Muscle of arm (tissue), 12 donors: ENCODE measurements around the gene ARHGAP10. TPM values are rescaled to one million over a fixed set of nuclear protein-coding genes. Genes with fewer than 3 reads are reported as not detected.
"Not testable (repeated sequence)": the region's sequence is repeated elsewhere in the genome, so short reads cannot be mapped to it uniquely, and the experiment has no call there.

Source experiments
- DNase-seq: peaks from one replicate; pipeline ENCODE4 v3.0.0-alpha.2; 2013
- polyA plus RNA-seq, 12 donors: library from polyadenylated mRNA; unstranded; fragments of 120-200 nt; gene quantifications; one replicate each; pipeline ENCODE4 v1.2.1, GENCODE V29; 2013; ENCODE audit not compliant: insufficient read length in 12 of 12

Gene ARHGAP10
- polyA plus RNA-seq, 12 donors: 19.8 to 38.9 (median 34.9) TPM; not detected in 1

GRCh38 chr4:147984778-147985138, 252.9 kb downstream of the ARHGAP10 start:
- DNase-seq: no peak

DNA sequence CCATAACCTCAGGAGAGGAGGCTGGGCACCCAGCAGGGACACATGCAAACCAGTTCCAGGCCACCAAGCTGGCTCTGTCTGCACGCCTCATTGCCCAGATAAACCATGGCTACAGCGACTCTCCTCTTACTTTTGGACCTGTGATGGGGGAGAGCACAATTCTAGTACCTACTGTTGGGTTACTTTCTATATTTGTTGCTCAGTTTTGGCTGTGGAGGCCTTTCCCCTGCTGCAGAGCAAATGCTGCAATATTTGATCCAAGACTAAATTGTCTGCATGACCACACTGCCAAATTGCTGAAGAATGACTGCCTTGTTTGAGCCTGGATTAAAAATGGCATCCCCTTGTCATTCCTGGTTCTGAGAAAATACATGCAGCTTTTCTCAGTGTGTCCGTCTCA, 253.5 kb downstream of the ARHGAP10 start:
- DNase-seq: no peak

DNA sequence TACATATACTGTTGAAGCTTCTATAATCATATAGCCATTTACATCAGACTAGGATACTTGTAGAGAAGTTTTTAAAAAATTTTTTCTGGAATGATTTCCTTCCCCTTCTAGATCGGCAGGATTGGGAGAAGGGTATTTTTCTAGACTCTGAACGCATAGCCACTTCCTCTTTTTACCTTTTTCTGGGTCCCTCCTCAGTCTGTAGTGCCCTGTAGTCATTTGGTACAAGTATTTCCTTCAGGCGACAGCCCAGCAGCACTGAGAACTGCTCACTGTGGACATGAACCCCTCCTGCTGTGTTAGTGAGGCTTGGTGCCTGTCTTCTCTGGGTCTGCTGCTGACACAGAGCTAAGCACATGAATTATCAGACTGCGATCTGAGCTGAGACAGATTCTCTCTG, 255.4 kb downstream of the ARHGAP10 start:
- no peak for DNase-seq

DNA sequence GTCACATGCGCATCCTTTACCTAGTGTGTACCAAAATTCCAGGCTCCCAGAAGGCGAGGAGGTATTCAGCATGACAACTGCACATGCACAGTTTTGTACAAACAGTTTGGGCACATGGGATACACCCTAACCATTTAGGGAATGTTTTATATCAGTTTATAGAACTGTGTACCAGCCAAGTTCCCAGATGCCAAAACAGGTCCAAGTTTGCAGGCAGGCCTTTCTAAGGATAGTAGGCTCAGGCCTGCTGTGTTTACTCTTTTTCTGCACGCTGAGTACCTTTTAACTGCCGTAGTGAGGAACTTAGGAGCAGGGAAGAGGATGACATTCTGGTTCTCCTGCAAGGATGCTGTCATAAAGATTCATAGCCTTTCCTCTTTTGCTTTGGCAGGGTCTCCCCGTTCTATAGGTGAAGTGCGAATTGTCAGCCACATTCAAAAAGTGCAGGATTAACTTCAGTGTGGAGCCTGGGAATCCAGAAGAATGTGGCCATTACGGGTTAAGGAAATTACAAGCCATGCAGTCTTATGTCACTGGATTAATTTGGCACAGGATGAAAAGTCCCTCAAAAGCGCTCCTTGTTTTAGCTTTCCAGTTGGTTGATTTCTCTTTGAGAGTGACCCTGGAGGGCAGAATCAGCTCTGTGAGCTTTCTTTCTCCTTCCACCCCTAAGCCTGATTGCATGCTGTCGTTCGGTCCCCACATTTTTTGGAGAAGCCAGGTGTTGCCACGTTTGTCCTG, 259.8 kb downstream of the ARHGAP10 start:
- DNase-seq: no peak

- no peak for DNase-seq
These were observed 262.2 kb downstream of the ARHGAP10 start for GRCh38 chr4:147994076-147994475.

DNA sequence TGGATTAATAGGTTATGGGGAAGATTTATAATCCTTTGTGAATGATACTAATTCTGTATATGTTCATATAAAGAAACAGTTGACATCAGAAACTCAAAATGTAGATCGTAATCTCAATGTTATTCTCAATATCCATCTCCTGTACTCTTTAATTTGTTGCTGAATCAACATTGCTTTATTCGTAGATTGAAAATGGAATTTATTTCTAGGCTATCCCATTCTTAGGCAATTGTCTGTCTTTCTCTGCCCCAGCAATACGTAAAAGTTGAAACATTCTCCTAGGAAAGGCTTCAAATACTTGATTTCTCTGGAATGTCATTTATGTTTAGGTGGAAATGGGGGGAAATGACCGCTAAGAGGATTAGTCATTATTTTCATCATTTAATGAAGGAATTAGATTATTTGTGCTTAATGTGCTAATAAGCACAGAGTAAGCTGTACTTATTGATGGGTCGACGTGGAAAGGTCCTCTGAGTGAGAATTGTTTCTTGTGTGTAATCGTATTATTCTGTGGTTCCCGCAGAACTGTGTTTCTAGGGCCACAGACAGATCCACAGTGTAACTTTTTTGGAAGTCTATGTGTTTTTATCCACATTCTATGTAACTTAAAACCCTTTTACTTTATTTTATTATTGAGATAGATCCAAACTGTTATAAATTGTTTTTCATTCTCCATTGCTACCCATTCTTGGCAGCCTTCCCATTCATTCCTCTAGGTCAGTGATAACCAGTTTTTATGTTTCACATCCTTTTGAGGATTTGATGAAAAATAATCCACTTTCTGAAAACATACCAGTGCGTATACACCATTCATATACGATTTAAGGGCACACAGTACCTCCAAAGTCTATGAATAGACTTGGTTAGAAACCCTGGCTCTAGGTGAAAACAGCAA, 262.9 kb downstream of the ARHGAP10 start:
- DNase-seq: no peak

DNA sequence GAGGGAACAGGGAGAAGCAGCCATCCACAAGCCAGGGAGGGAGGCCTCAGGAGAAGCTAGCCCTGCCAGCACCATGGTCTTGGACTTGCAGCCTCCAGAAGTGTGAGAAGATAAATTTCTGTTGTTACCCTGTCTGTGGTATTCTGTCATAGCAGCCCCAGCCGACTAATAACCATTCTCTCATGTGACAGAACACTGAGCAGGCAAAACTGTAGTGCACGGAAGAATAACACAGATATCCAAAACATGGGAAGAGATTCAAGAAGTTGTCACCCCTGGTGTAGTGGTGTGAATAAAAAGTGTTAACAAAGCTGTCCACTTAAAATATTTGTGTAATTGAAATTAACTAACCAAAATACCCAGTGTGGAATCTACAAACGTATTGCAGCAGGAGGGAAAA, 265.0 kb downstream of the ARHGAP10 start:
- DNase-seq: no peak

- not testable (repeated sequence) for DNase-seq
These were observed 268.1 kb downstream of the ARHGAP10 start for GRCh38 chr4:148000038-148000437.

GRCh38 chr4:148004228-148004857, 272.5 kb downstream of the ARHGAP10 start:
- DNase-seq: peak; percentile 71

DNA sequence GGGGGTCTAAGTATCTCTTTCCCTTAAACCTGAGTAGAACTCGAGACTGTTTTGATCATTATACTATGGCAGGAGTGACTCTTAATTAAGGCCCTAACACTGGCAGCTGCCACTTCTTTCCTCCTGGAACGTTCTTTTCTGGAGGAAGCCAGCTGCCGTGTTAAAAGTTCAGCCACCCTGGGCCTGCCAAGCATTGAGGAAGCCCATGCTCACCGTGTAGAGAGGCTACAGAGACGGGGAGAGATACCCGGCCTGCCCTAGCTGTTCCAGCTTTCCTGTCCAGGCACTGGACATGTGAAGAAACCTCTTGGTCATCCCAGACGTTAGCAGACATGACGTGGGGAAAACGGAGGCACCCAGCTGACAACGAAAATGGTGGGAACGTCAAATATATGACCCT, 274.1 kb downstream of the ARHGAP10 start:
- no peak for DNase-seq

- DNase-seq: no peak
These were observed 275.4 kb downstream of the ARHGAP10 start for GRCh38 chr4:148007314-148007760.

DNA sequence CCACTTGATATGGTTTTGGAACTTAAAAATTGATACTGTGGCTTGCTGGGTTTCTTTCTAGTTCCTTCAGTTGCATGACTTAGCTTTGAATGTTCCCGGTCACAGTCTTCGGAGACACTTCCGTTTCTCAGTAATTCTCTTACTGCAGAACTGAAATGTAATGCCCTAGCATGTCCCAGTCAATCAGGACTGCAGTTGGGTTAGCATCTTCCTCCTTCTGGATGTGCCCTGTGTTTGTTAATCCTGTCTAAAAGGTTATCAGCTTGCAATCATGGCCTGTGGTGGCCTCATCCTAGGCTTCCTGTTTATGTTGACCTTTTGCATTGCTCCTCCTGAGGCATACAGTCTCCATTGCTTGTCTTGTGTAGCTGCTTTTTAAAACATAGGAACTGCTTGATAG, 275.9 kb downstream of the ARHGAP10 start:
- no peak for DNase-seq

DNA sequence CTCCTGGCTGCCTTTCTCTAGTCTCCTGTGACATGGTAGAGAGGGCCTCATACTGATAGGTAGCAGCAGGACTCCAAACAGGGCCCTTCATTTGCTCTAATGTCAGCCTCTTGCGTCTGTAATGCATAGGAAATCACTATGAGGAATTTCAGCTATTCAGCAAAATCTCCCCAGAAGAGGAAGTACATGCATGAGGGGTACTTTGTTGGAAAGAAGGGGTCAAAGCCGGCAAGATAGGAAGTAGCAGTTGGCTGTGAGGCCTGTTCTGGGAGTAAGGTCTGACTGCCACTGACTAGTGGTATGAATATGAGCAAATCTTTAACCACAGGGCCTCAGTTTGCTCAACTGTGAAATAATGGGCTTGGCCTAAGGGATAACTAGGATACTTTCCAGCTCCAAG, 283.2 kb downstream of the ARHGAP10 start:
- no peak for DNase-seq

DNA sequence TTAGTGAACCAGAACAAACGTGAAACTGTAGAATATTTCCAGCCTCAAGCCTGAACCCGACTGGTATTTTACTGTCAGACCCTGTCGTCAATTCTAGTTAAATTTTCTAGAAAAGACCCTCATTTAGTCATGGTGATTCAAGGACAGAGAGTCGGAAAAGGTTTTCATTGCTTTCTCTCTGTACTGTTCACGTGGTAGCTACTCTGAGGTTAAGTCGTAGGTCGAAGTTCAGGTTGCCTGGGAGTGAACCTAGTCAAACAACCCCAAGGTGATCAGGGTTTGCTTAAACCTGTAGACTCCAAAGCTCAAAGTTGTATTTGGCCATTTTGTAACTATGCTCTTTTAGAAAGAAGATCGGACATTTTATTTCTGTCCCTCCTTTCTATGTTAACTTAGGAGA, 283.6 kb downstream of the ARHGAP10 start:
- no peak for DNase-seq

DNA sequence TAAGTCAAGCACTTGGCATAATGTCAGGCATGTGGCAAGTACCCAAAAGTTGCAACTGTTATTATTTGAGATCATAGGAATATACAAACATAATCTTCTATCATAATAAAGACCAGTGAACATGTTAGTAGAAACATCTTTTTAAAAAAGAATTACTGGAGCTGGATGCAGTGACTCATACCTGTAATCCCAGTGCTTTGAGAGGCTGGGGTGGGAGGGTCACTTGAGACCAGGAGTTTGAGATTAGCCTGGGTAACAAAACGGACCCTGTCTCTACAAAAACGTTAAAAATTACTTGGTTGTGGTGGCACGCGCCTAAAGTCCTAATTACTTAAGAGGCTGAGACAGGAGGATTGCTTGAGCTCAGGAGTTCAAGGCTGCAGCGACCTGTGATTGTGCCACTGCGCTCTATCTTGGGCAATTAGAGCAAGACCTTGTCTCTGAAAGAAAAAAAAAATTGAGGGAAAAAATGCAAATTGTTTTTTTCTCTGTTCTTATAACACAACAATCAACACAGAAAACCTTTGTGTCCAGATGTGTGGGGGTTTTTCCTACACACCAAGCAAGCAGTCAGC, 284.3 kb downstream of the ARHGAP10 start:
- DNase-seq: no peak

- DNase-seq: no peak
These were observed 285.9 kb downstream of the ARHGAP10 start for GRCh38 chr4:148017801-148018200.

GRCh38 chr4:148021686-148022085, 289.8 kb downstream of the ARHGAP10 start:
- peak; percentile 49 for DNase-seq

GRCh38 chr4:148022975-148023374, 291.1 kb downstream of the ARHGAP10 start:
- DNase-seq: no peak

GRCh38 chr4:148023512-148024181, 291.8 kb downstream of the ARHGAP10 start:
- DNase-seq: no peak

GRCh38 chr4:148025981-148026380, 294.1 kb downstream of the ARHGAP10 start:
- no peak for DNase-seq

DNA sequence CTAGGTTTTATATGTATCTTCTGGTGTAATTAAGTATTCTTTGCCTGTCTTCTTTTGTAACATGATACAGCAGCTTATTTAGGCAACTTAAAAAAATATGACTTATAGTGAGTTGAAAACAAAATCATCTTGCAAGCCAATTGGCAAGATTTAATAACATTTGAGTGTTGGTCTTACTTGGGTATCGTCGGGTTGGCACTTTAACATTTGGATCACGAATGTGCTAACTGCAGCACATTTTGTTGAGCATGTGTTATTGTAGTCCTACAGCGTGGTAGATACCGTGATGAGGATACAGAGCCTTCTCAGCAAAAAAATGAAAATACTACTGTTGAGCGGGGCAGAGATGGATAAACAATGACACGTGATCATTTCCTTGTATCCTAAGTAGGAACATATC, 295.3 kb downstream of the ARHGAP10 start:
- no peak for DNase-seq

GRCh38 chr4:148029781-148030180, 297.9 kb downstream of the ARHGAP10 start:
- no peak for DNase-seq
